ENCODE data around the gene PLK3.

- TF ChIP-seq POLR2A (IDR thresholded peaks at IDR 0.05; ENCODE audit: low read length) (no peak), GATA1 (IDR thresholded peaks at IDR 0.05; ENCODE audit: low read depth, low read length) (no peak)
Measured at GRCh38 chr1:44792736-44793502, 7.3 kb upstream of the PLK3 start.

Data from erythroblast (primary cell).